Memory B cell (primary cell): ENCODE data around the gene MUS81.
A peak's percentile ranks its signal among the peaks of the same experiment; 100 is the strongest.

Source experiments
- ATAC-seq: fragments of 150-1000 bp; cut with Tn5 transposase; 2 replicates; pipeline ENCODE4 v1.10.0; 2021; ENCODE audit warnings: low read depth, mild to moderate bottlenecking, moderate library complexity
- DNase-seq, 2 donors: peaks; one replicate each; pipeline ENCODE4 v3.0.0; 2022; ENCODE audit warnings: low spot score in 2 of 2
- H3K27ac Mint-ChIP-seq: one replicate; pipeline ENCODE4 v1.8.0; 2022; ENCODE audit warnings: mild to moderate bottlenecking, moderate library complexity, mixed read lengths
- H3K27me3 Mint-ChIP-seq: one replicate; pipeline ENCODE4 v1.8.0; 2022; ENCODE audit warnings: mixed read lengths
- H3K36me3 Mint-ChIP-seq: one replicate; pipeline ENCODE4 v1.8.0; 2022; ENCODE audit warnings: mild to moderate bottlenecking, mixed read lengths
- H3K4me1 Mint-ChIP-seq: one replicate; pipeline ENCODE4 v1.8.0; 2022; ENCODE audit warnings: mixed read lengths
- H3K4me3 Mint-ChIP-seq: one replicate; pipeline ENCODE4 v1.8.0; 2022; ENCODE audit warnings: mild to moderate bottlenecking, moderate library complexity, mixed read lengths
- H3K9me3 Mint-ChIP-seq: one replicate; pipeline ENCODE4 v1.8.0; 2022; ENCODE audit warnings: mixed read lengths

The MUS81 gene

GRCh38 chr11:65895482-65895981 lies 35.3 kb downstream of the MUS81 start:
- Mint-ChIP-seq H3K4me1 (peaks cover 22% of the 10 kb centered on the region), H3K27ac (peak overlapping the region; percentile 35), H3K4me3 (peak overlapping the region; percentile 55), H3K36me3 (no peaks in the 10 kb centered on the region), H3K27me3 (peaks cover 1% of the 10 kb centered on the region), H3K9me3 (no peaks in the 10 kb centered on the region)
- no peak for DNase-seq
- no peak for ATAC-seq

- ATAC-seq: no peak
- peaks cover 1% of the 10 kb centered on the region for H3K27me3 Mint-ChIP-seq
- H3K27ac Mint-ChIP-seq: peak overlapping the region; percentile 35
- H3K4me3 Mint-ChIP-seq: no peak overlapping the region
- no peaks in the 10 kb centered on the region for H3K9me3 Mint-ChIP-seq
- DNase-seq: no peak
- peaks cover 23% of the 10 kb centered on the region for H3K4me1 Mint-ChIP-seq
- no peaks in the 10 kb centered on the region for H3K36me3 Mint-ChIP-seq
Observed at GRCh38 chr11:65896034-65896999, 36.1 kb downstream of the MUS81 start.

- no peak for ATAC-seq
- Mint-ChIP-seq H3K4me3 (no peak overlapping the region), H3K27me3 (peaks cover 2% of the 10 kb centered on the region), H3K36me3 (no peaks in the 10 kb centered on the region), H3K27ac (no peak overlapping the region), H3K4me1 (peaks cover 21% of the 10 kb centered on the region), H3K9me3 (no peaks in the 10 kb centered on the region)
- DNase-seq: no peak
Observed at GRCh38 chr11:65897020-65897471, 36.8 kb downstream of the MUS81 start.

- no peak for ATAC-seq
- peaks cover 5% of the 10 kb centered on the region for H3K27me3 Mint-ChIP-seq
- DNase-seq: no peak
Observed at GRCh38 chr11:65898656-65899355, 38.6 kb downstream of the MUS81 start.

GRCh38 chr11:65899356-65900124 lies 39.3 kb downstream of the MUS81 start:
- H3K4me1 Mint-ChIP-seq: peaks cover 4% of the 10 kb centered on the region
- peak overlapping the region; percentile 60 for H3K27ac Mint-ChIP-seq
- ATAC-seq: no peak
- peak overlapping the region; percentile 70 for H3K4me3 Mint-ChIP-seq
- no peaks in the 10 kb centered on the region for H3K36me3 Mint-ChIP-seq
- no peak for DNase-seq
- H3K9me3 Mint-ChIP-seq: no peaks in the 10 kb centered on the region
- peaks cover 6% of the 10 kb centered on the region for H3K27me3 Mint-ChIP-seq

More at GRCh38 chr11:65898656-65899355, 38.6 kb downstream of the MUS81 start:
- H3K36me3 Mint-ChIP-seq: no peaks in the 10 kb centered on the region
- no peaks in the 10 kb centered on the region for H3K9me3 Mint-ChIP-seq
- peak overlapping the region; percentile 81 for H3K4me3 Mint-ChIP-seq
- no peak overlapping the region for H3K27ac Mint-ChIP-seq
- H3K4me1 Mint-ChIP-seq: peaks cover 9% of the 10 kb centered on the region

GRCh38 chr11:65900125-65900898 lies 40.1 kb downstream of the MUS81 start, which contains the start of gene FOSL1:
TSS of gene FOSL1 (minus strand) at chr11:65900388. CDS start at chr11:65900339, 49 bp downstream.
- peak within 1 kb of the TSS; percentile 60 for H3K27ac Mint-ChIP-seq
- H3K4me3 Mint-ChIP-seq: peak within 1 kb of the TSS; percentile 70
- peak; percentile 97 for ATAC-seq
- H3K27me3 Mint-ChIP-seq: peaks cover 6% of the 10 kb centered on the region
- no peaks in the 10 kb centered on the region for H3K9me3 Mint-ChIP-seq
- peak; percentile 81 to 90 for DNase-seq
- peaks cover 4% of the 10 kb centered on the region for H3K4me1 Mint-ChIP-seq
- no peaks in the 10 kb centered on the region for H3K36me3 Mint-ChIP-seq

GRCh38 chr11:65900899-65901180 lies 40.6 kb downstream of the MUS81 start:
- H3K27me3 Mint-ChIP-seq: peaks cover 6% of the 10 kb centered on the region
- H3K4me1 Mint-ChIP-seq: peaks cover 4% of the 10 kb centered on the region
- H3K4me3 Mint-ChIP-seq: no peak overlapping the region
- no peaks in the 10 kb centered on the region for H3K9me3 Mint-ChIP-seq
- ATAC-seq (no peak), DNase-seq (no peak)
- no peaks in the 10 kb centered on the region for H3K36me3 Mint-ChIP-seq
- peak overlapping the region; percentile 60 for H3K27ac Mint-ChIP-seq

GRCh38 chr11:65903068-65903481 lies 42.8 kb downstream of the MUS81 start:
- DNase-seq (no peak), ATAC-seq (no peak)
- no peak overlapping the region for H3K27ac Mint-ChIP-seq
- peaks cover 12% of the 10 kb centered on the region for H3K27me3 Mint-ChIP-seq
- H3K36me3 Mint-ChIP-seq: no peaks in the 10 kb centered on the region
- no peaks in the 10 kb centered on the region for H3K9me3 Mint-ChIP-seq
- H3K4me1 Mint-ChIP-seq: peaks cover 2% of the 10 kb centered on the region
- no peak overlapping the region for H3K4me3 Mint-ChIP-seq

- no peaks in the 10 kb centered on the region for H3K36me3 Mint-ChIP-seq
- no peaks in the 10 kb centered on the region for H3K9me3 Mint-ChIP-seq
- ATAC-seq (no peak), DNase-seq (no peak)
- peaks cover 14% of the 10 kb centered on the region for H3K27me3 Mint-ChIP-seq
- no peak overlapping the region for H3K27ac Mint-ChIP-seq
- no peak overlapping the region for H3K4me3 Mint-ChIP-seq
- H3K4me1 Mint-ChIP-seq: peaks cover 2% of the 10 kb centered on the region
Observed at GRCh38 chr11:65903715-65904114, 43.5 kb downstream of the MUS81 start.

- H3K9me3 Mint-ChIP-seq: no peaks in the 10 kb centered on the region
- H3K4me3 Mint-ChIP-seq: no peak overlapping the region
- ATAC-seq (no peak), DNase-seq (no peak)
- peaks cover 21% of the 10 kb centered on the region for H3K27me3 Mint-ChIP-seq
- H3K36me3 Mint-ChIP-seq: no peaks in the 10 kb centered on the region
- H3K4me1 Mint-ChIP-seq: peaks cover 4% of the 10 kb centered on the region
- H3K27ac Mint-ChIP-seq: no peak overlapping the region
Observed at GRCh38 chr11:65906602-65907001, 46.4 kb downstream of the MUS81 start.

- Mint-ChIP-seq H3K4me1 (peaks cover 5% of the 10 kb centered on the region), H3K27me3 (peaks cover 20% of the 10 kb centered on the region), H3K27ac (no peak overlapping the region), H3K9me3 (no peaks in the 10 kb centered on the region), H3K4me3 (no peak overlapping the region), H3K36me3 (no peaks in the 10 kb centered on the region)
- no peak for ATAC-seq
- DNase-seq: no peak
Observed at GRCh38 chr11:65907878-65908277, 47.6 kb downstream of the MUS81 start.

GRCh38 chr11:65911682-65912568 lies 51.7 kb downstream of the MUS81 start:
- H3K4me3 Mint-ChIP-seq: no peak overlapping the region
- no peak overlapping the region for H3K27ac Mint-ChIP-seq
- H3K27me3 Mint-ChIP-seq: peaks cover 13% of the 10 kb centered on the region
- H3K4me1 Mint-ChIP-seq: peaks cover 22% of the 10 kb centered on the region
- H3K9me3 Mint-ChIP-seq: no peaks in the 10 kb centered on the region
- ATAC-seq (no peak), DNase-seq (no peak)
- H3K36me3 Mint-ChIP-seq: peaks cover 1% of the 10 kb centered on the region
